Activated CD8-positive, alpha-beta memory T cell treated with anti-CD3 and anti-CD28 coated beads, Interleukin-2, amount 10 ng/mL, durations not matched to agents 7 days and 5 days (primary cell): ENCODE measurements around the gene ARMH4. TPM values are rescaled to one million over a fixed set of nuclear protein-coding genes. Genes with fewer than 3 reads are reported as not detected.
"Not testable (repeated sequence)": the region's sequence is repeated elsewhere in the genome, so short reads cannot be mapped to it uniquely, and the experiment has no call there.

ENCODE experiments used
- ATAC-seq: fragments of 150-1000 bp; cut with Tn5 transposase; one replicate; pipeline ENCODE4 v1.10.0; 2021; ENCODE audit warnings: moderate library complexity
- CTCF ChIA-PET: fragments of 350-600 bp; sonication (Branson Sonifier 250); formaldehyde crosslinking; loops from one replicate; lab custom pipeline; 2021; ENCODE audit warnings: antibody characterized with exemption; lab: Charles Lee
- DNase-seq: peaks from one replicate; pipeline ENCODE4 v3.0.0-alpha.2; 2020
- H3K27ac Mint-ChIP-seq: one replicate; pipeline ENCODE4 v1.8.0; 2021; ENCODE audit warnings: mild to moderate bottlenecking, mixed read lengths
- H3K27me3 Mint-ChIP-seq: one replicate; pipeline ENCODE4 v1.8.0; 2021; ENCODE audit warnings: mixed read lengths
- H3K36me3 Mint-ChIP-seq: one replicate; pipeline ENCODE4 v1.8.0; 2021; ENCODE audit warnings: mild to moderate bottlenecking, mixed read lengths
- H3K4me1 Mint-ChIP-seq: one replicate; pipeline ENCODE4 v1.8.0; 2021; ENCODE audit warnings: mixed read lengths
- H3K4me3 Mint-ChIP-seq: one replicate; pipeline ENCODE4 v1.8.0; 2021; ENCODE audit warnings: mild to moderate bottlenecking, moderate library complexity, mixed read lengths
- H3K9me3 Mint-ChIP-seq: one replicate; pipeline ENCODE4 v1.8.0; 2022; ENCODE audit warnings: low read depth, mixed read lengths
- total RNA-seq, 2 experiments: library from RNA; stranded (reverse); gene quantifications; one replicate each; pipeline ENCODE4 v1.2.3, GENCODE V29; 2021

ARMH4 gene
- total RNA-seq, 2 experiments from 2014 or later: not detected

GRCh38 chr14:58133739-58134138, 18.3 kb downstream of the ARMH4 start:
- DNase-seq: no peak
- no peak overlapping the region for H3K4me3 Mint-ChIP-seq
- H3K27ac Mint-ChIP-seq: no peak overlapping the region
- no peaks in the 10 kb centered on the region for H3K9me3 Mint-ChIP-seq
- H3K36me3 Mint-ChIP-seq: no peaks in the 10 kb centered on the region
- no peak for ATAC-seq
- CTCF ChIA-PET: no interaction called here
- H3K27me3 Mint-ChIP-seq: peaks cover 14% of the 10 kb centered on the region
- H3K4me1 Mint-ChIP-seq: peaks cover 9% of the 10 kb centered on the region

- DNase-seq (no peak), ATAC-seq (no peak)
- CTCF ChIA-PET: no interaction called here
- Mint-ChIP-seq H3K4me3 (no peak overlapping the region), H3K27ac (no peak overlapping the region), H3K27me3 (peaks cover 5% of the 10 kb centered on the region), H3K36me3 (no peaks in the 10 kb centered on the region), H3K9me3 (no peaks in the 10 kb centered on the region), H3K4me1 (no peaks in the 10 kb centered on the region)
Measured at GRCh38 chr14:58131386-58131785, 20.6 kb downstream of the ARMH4 start.

GRCh38 chr14:58130116-58130782, 21.8 kb downstream of the ARMH4 start:
- Mint-ChIP-seq H3K27me3 (peaks cover 5% of the 10 kb centered on the region), H3K4me3 (no peak overlapping the region), H3K36me3 (no peaks in the 10 kb centered on the region), H3K4me1 (no peaks in the 10 kb centered on the region), H3K27ac (no peak overlapping the region), H3K9me3 (no peaks in the 10 kb centered on the region)
- DNase-seq (no peak), ATAC-seq (no peak)
- CTCF ChIA-PET: no interaction called here

GRCh38 chr14:58129208-58129607, 22.8 kb downstream of the ARMH4 start:
- Mint-ChIP-seq H3K9me3 (no peaks in the 10 kb centered on the region), H3K4me3 (no peak overlapping the region), H3K36me3 (no peaks in the 10 kb centered on the region), H3K4me1 (no peaks in the 10 kb centered on the region), H3K27ac (no peak overlapping the region), H3K27me3 (peaks cover 2% of the 10 kb centered on the region)
- no peak for DNase-seq
- no peak for ATAC-seq
- CTCF ChIA-PET: no interaction called here

- Mint-ChIP-seq H3K4me1 (no peaks in the 10 kb centered on the region), H3K36me3 (no peaks in the 10 kb centered on the region), H3K4me3 (no peak overlapping the region), H3K27me3 (peaks cover 2% of the 10 kb centered on the region), H3K27ac (no peak overlapping the region), H3K9me3 (no peaks in the 10 kb centered on the region)
- DNase-seq (no peak), ATAC-seq (no peak)
- CTCF ChIA-PET: no interaction called here
Measured at GRCh38 chr14:58128416-58128815, 23.6 kb downstream of the ARMH4 start.

GRCh38 chr14:58122546-58122945, 29.5 kb downstream of the ARMH4 start:
- ATAC-seq, H3K27ac Mint-ChIP-seq, H3K36me3 Mint-ChIP-seq, H3K4me3 Mint-ChIP-seq, CTCF ChIA-PET, H3K4me1 Mint-ChIP-seq, DNase-seq, H3K9me3 Mint-ChIP-seq: not testable (repeated sequence)
- H3K27me3 Mint-ChIP-seq: peaks cover 13% of the 10 kb centered on the region

- Mint-ChIP-seq H3K9me3 (no peaks in the 10 kb centered on the region), H3K4me3 (no peak overlapping the region), H3K4me1 (no peaks in the 10 kb centered on the region), H3K36me3 (no peaks in the 10 kb centered on the region), H3K27ac (no peak overlapping the region), H3K27me3 (peaks cover 16% of the 10 kb centered on the region)
- CTCF ChIA-PET: no interaction called here
- ATAC-seq: no peak
- DNase-seq: no peak
Measured at GRCh38 chr14:58121530-58122186, 30.4 kb downstream of the ARMH4 start.

- no peak overlapping the region for H3K4me3 Mint-ChIP-seq
- DNase-seq (no peak), ATAC-seq (no peak)
- no peaks in the 10 kb centered on the region for H3K4me1 Mint-ChIP-seq
- CTCF ChIA-PET: no interaction called here
- H3K27me3 Mint-ChIP-seq: peaks cover 28% of the 10 kb centered on the region
- H3K27ac Mint-ChIP-seq: no peak overlapping the region
- H3K9me3 Mint-ChIP-seq: no peaks in the 10 kb centered on the region
- H3K36me3 Mint-ChIP-seq: no peaks in the 10 kb centered on the region
Measured at GRCh38 chr14:58119381-58119780, 32.6 kb downstream of the ARMH4 start.

- H3K4me3 Mint-ChIP-seq: no peak overlapping the region
- ATAC-seq (no peak), DNase-seq (no peak)
- no peak overlapping the region for H3K27ac Mint-ChIP-seq
- H3K27me3 Mint-ChIP-seq: peaks cover 36% of the 10 kb centered on the region
- CTCF ChIA-PET: no interaction called here
- no peaks in the 10 kb centered on the region for H3K4me1 Mint-ChIP-seq
- no peaks in the 10 kb centered on the region for H3K36me3 Mint-ChIP-seq
- no peaks in the 10 kb centered on the region for H3K9me3 Mint-ChIP-seq
Measured at GRCh38 chr14:58118097-58118815, 33.8 kb downstream of the ARMH4 start.

GRCh38 chr14:58109744-58110143, 42.3 kb downstream of the ARMH4 start:
- Mint-ChIP-seq H3K9me3 (no peaks in the 10 kb centered on the region), H3K4me3 (no peak overlapping the region), H3K27ac (no peak overlapping the region), H3K4me1 (peaks cover 5% of the 10 kb centered on the region), H3K36me3 (no peaks in the 10 kb centered on the region), H3K27me3 (peaks cover 41% of the 10 kb centered on the region)
- DNase-seq (no peak), ATAC-seq (no peak)
- CTCF ChIA-PET: interaction anchor here (1.2 to 2.0 kb wide), 3 partner anchors 57 to 286 kb away, joined by 3 to 10 read pairs (median 6); partner anchors contain the start of gene TOMM20L

GRCh38 chr14:58108717-58109116, 43.3 kb downstream of the ARMH4 start:
- Mint-ChIP-seq H3K9me3 (no peaks in the 10 kb centered on the region), H3K27ac (no peak overlapping the region), H3K27me3 (peaks cover 39% of the 10 kb centered on the region), H3K4me3 (no peak overlapping the region), H3K4me1 (peaks cover 5% of the 10 kb centered on the region), H3K36me3 (no peaks in the 10 kb centered on the region)
- no peak for DNase-seq
- ATAC-seq: no peak
- CTCF ChIA-PET: interaction anchor here (1.0 to 2.0 kb wide), 5 partner anchors 58 to 287 kb away, joined by 3 to 10 read pairs (median 4); partner anchors contain the start of gene TOMM20L

- no peak overlapping the region for H3K27ac Mint-ChIP-seq
- DNase-seq (peak; percentile 46), ATAC-seq (no peak)
- peaks cover 35% of the 10 kb centered on the region for H3K27me3 Mint-ChIP-seq
- H3K4me3 Mint-ChIP-seq: no peak overlapping the region
- CTCF ChIA-PET: interaction anchor here (1.0 to 1.4 kb wide), 3 partner anchors 59 to 230 kb away, joined by 3 to 4 read pairs (median 3); no protein-coding TSS in a partner anchor
- peaks cover 5% of the 10 kb centered on the region for H3K4me1 Mint-ChIP-seq
- H3K9me3 Mint-ChIP-seq: no peaks in the 10 kb centered on the region
- no peaks in the 10 kb centered on the region for H3K36me3 Mint-ChIP-seq
Measured at GRCh38 chr14:58107947-58108552, 44.0 kb downstream of the ARMH4 start.

- H3K9me3 Mint-ChIP-seq: no peaks in the 10 kb centered on the region
- peaks cover 30% of the 10 kb centered on the region for H3K27me3 Mint-ChIP-seq
- H3K27ac Mint-ChIP-seq: no peak overlapping the region
- no peak overlapping the region for H3K4me3 Mint-ChIP-seq
- peaks cover 5% of the 10 kb centered on the region for H3K4me1 Mint-ChIP-seq
- CTCF ChIA-PET: interaction anchor here (1.2 to 1.3 kb wide), 3 partner anchors 59 to 289 kb away, joined by 3 read pairs; partner anchors contain the start of genes ACTR10 and TOMM20L
- H3K36me3 Mint-ChIP-seq: no peaks in the 10 kb centered on the region
- ATAC-seq (no peak), DNase-seq (no peak)
Measured at GRCh38 chr14:58107041-58107440, 45.0 kb downstream of the ARMH4 start.
